Aorta (tissue), 5 donors: ENCODE measurements around the gene OR2AE1. TPM values are rescaled to one million over a fixed set of nuclear protein-coding genes. Genes with fewer than 3 reads are reported as not detected.

Experiments
- ATAC-seq: fragments of 200-7000 bp; cut with Tn5 transposase; one replicate; pipeline ENCODE4 v1.9.1; 2022; ENCODE audit warnings: moderate library complexity; ENCODE audit not compliant: low FRiP score
- DNase-seq, 2 donors: peaks; one replicate each; pipeline ENCODE4 v3.0.0-alpha.2; 2020
- H3K27ac ChIP-seq, 2 donors: one replicate each; pipeline ENCODE4 v1.5.1; 2013; ENCODE audit warnings: low read length in 2 of 2, mild to moderate bottlenecking in 2 of 2, moderate library complexity in 2 of 2, control low read depth in 1 of 2, inconsistent platforms in 1 of 2, low read depth in 1 of 2
- H3K27me3 ChIP-seq, 2 donors: one replicate each; pipeline ENCODE4 v1.6.1; 2013; ENCODE audit warnings: control low read depth in 1 of 2, low read length in 1 of 2, mild to moderate bottlenecking in 1 of 2, moderate library complexity in 1 of 2; ENCODE audit not compliant: insufficient read depth in 2 of 2, control insufficient read depth in 1 of 2
- H3K36me3 ChIP-seq, 2 donors: one replicate each; pipeline ENCODE4 v1.6.1; 2013; ENCODE audit warnings: control low read depth in 1 of 2, low read length in 1 of 2, mild to moderate bottlenecking in 1 of 2; ENCODE audit not compliant: insufficient read depth in 2 of 2, control insufficient read depth in 1 of 2
- H3K4me1 ChIP-seq, 2 donors: one replicate each; pipeline ENCODE4 v1.6.1; 2013; ENCODE audit warnings: low read length in 2 of 2, control low read depth in 1 of 2, mild to moderate bottlenecking in 1 of 2, moderate library complexity in 1 of 2; ENCODE audit not compliant: insufficient read depth in 2 of 2, control insufficient read depth in 1 of 2
- H3K4me3 ChIP-seq, 2 donors: one replicate each; pipeline ENCODE4 v1.5.1; 2013; ENCODE audit warnings: low read length in 2 of 2, control low read depth in 1 of 2, mild to moderate bottlenecking in 1 of 2
- H3K9me3 ChIP-seq: one replicate; pipeline ENCODE4 v1.6.1; 2013; ENCODE audit warnings: mild to moderate bottlenecking, low read length; ENCODE audit not compliant: control insufficient read depth
- WGBS, 2 donors: extraction: QIAGEN DNeasy Blood & Tissue Kit; methylation state at CpG; one replicate each; pipeline ENCODE4 v1.1.7; 2013; 5-methylcytosine and 5-hydroxymethylcytosine counted together
- intact Hi-C, 2 donors: fragments of 100-400 bp; cut with DNase I; formaldehyde crosslinking; loops; one replicate each; pipeline versions ENCODE4 v1.14.2 to v1.15.0; 2022
- polyA plus RNA-seq, 2 donors: library from polyadenylated mRNA; stranded (reverse); fragments of 200-250 nt; gene quantifications; one replicate each; pipeline ENCODE4 v1.2.3, GENCODE V29; 2013
- total RNA-seq, 2 donors: library from RNA; stranded (reverse); fragmentation: NEBNext Ultra II Directional; extraction: Animal tissue kit (Norgen Biotek cat#: 25700); gene quantifications; one replicate each; pipeline ENCODE4 v1.2.1, GENCODE V29; 2021
- donor health status: healthy with polysubstance abuse.
- donor health status: Bipolar disorder and iron deficiency.
- donor health status: DM: no; HTN: no; CAD: no.
- donor health status: DM: no; HTN: no; CAD: no.
- donor health status: DM: yes; HTN: yes; CAD: no.

The OR2AE1 gene
- total and polyA plus RNA-seq, 4 donors, result 0.36 TPM; not detected in 3

- H3K4me1 ChIP-seq, result no peaks in the 10 kb centered on the region
- intact Hi-C loops, result no loop called here
- DNase-seq (no peak), ATAC-seq (no peak)
- H3K4me3 ChIP-seq, result no peak overlapping the region
- H3K27me3 ChIP-seq, result no peaks in the 10 kb centered on the region
- no peaks in the 10 kb centered on the region for H3K9me3 ChIP-seq
- H3K36me3 ChIP-seq, result no peaks in the 10 kb centered on the region
- no peak overlapping the region for H3K27ac ChIP-seq
Observed at GRCh38 chr7:99831595-99831994, 45.2 kb downstream of the OR2AE1 start.

DNA sequence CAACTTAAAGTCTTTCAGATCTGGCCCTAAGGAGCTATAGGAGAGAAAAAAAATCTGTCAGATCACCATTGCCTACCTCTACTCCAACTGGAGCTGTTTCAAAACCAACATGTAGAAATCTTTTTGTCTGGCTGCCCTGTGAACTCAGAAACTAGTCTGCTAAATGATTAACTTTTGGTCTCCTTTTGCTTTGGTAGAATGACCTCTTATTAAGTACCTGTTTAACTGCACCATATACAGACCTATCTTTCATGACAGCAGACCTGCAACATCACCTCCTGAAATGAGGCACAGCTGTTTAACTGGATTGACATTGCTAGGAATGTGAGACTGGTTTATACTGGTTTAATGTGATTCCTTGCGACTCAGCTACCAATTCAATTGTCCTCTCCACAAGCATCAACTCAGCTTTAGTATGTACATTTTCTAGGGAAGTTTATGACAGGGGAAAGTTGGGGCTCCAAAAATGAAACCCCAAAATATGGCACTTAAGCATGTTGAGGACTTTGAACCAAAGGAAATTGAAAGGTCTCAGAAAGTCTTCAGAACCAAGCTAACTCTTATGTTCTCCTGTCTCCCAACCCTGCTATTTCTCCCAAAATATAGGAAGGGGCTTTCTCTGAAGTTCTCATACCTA lies 47.2 kb downstream of the OR2AE1 start:
- WGBS, 2 donors, result 90 to 94% methylated on average over 1 of the region's 1 CpG
- no peaks in the 10 kb centered on the region for H3K27me3 ChIP-seq
- H3K4me3 ChIP-seq, result no peak overlapping the region
- H3K9me3 ChIP-seq, result no peaks in the 10 kb centered on the region
- intact Hi-C loops, result no loop called here
- no peaks in the 10 kb centered on the region for H3K4me1 ChIP-seq
- no peak for DNase-seq
- no peak overlapping the region for H3K27ac ChIP-seq
- no peak for ATAC-seq
- no peaks in the 10 kb centered on the region for H3K36me3 ChIP-seq

GRCh38 chr7:99828811-99829210 lies 48.0 kb downstream of the OR2AE1 start:
- intact Hi-C loops, result no loop called here

GRCh38 chr7:99827040-99827778 lies 49.6 kb downstream of the OR2AE1 start:
- Histone ChIP-seq H3K27me3 (no peaks in the 10 kb centered on the region), H3K9me3 (no peaks in the 10 kb centered on the region), H3K27ac (no peak overlapping the region), H3K36me3 (no peaks in the 10 kb centered on the region), H3K4me3 (no peak overlapping the region), H3K4me1 (no peaks in the 10 kb centered on the region)
- no peak for DNase-seq
- ATAC-seq, result no peak
- intact Hi-C loops, result no loop called here
- WGBS, 2 donors, result 82 to 83% methylated on average over 2 of the region's 2 CpGs

More at GRCh38 chr7:99828811-99829210, 48.0 kb downstream of the OR2AE1 start:
- DNase-seq (no peak), ATAC-seq (no peak)
- Histone ChIP-seq H3K4me3 (no peak overlapping the region), H3K27me3 (no peaks in the 10 kb centered on the region), H3K36me3 (no peaks in the 10 kb centered on the region), H3K27ac (no peak overlapping the region), H3K9me3 (no peaks in the 10 kb centered on the region), H3K4me1 (no peaks in the 10 kb centered on the region)

Other genes starting within 250 kb of the OR2AE1 start
- gene CYP3A5, start 197.0 kb downstream of the OR2AE1 start, total RNA-seq, result 1 to 10 TPM in 1 of 2 donors, not detected in 1; 3.4 TPM
- 10 to 100 TPM in 1 of 2 donors, under 1 TPM in 1; 0.61 to 24.3 TPM for gene CYP3A5, start 197.0 kb downstream of the OR2AE1 start, polyA plus RNA-seq
- gene CYP3A7, start 141.8 kb downstream of the OR2AE1 start, total RNA-seq, result not detected
- under 1 TPM in 1 of 2 donors, not detected in 1; 0.05 TPM for gene CYP3A7, start 141.8 kb downstream of the OR2AE1 start, polyA plus RNA-seq
- not detected for gene CYP3A4, start 92.8 kb downstream of the OR2AE1 start, total RNA-seq
- 10 to 100 TPM in 1 of 2 donors, not detected in 1; 12.9 TPM for gene CYP3A4, start 92.8 kb downstream of the OR2AE1 start, polyA plus RNA-seq
- under 1 TPM in 1 of 2 donors, not detected in 1; 0.24 TPM for gene CYP3A43, start 49.0 kb downstream of the OR2AE1 start, total RNA-seq
- gene CYP3A43, start 49.0 kb downstream of the OR2AE1 start, polyA plus RNA-seq, result not detected
- gene TRIM4, start 42.5 kb upstream of the OR2AE1 start, total RNA-seq, result 10 to 100 TPM; 24.7 to 33.4 TPM
- 10 to 100 TPM; 16.4 to 20.3 TPM for gene TRIM4, start 42.5 kb upstream of the OR2AE1 start, polyA plus RNA-seq
- under 1 TPM in 1 of 2 donors, not detected in 1; 0.57 TPM for gene GJC3, start 52.6 kb upstream of the OR2AE1 start, total RNA-seq
- not detected for gene GJC3, start 52.6 kb upstream of the OR2AE1 start, polyA plus RNA-seq
- gene AZGP1, start 99.0 kb upstream of the OR2AE1 start, total RNA-seq, result 1 to 10 TPM in 1 of 2 donors, under 1 TPM in 1; 0.63 to 1.3 TPM
- 1 to 10 TPM in 1 of 2 donors, under 1 TPM in 1; 0.13 to 3.5 TPM for gene AZGP1, start 99.0 kb upstream of the OR2AE1 start, polyA plus RNA-seq
- gene ZKSCAN1, start 138.6 kb upstream of the OR2AE1 start, total RNA-seq, result 10 to 100 TPM; 57.9 to 80.9 TPM
- 10 to 100 TPM in 1 of 2 donors, 1 to 10 TPM in 1; 6.5 to 15.3 TPM for gene ZKSCAN1, start 138.6 kb upstream of the OR2AE1 start, polyA plus RNA-seq
- 10 to 100 TPM in 1 of 2 donors, 1 to 10 TPM in 1; 7.9 to 10.7 TPM for gene ZSCAN21, start 172.7 kb upstream of the OR2AE1 start, total RNA-seq
- gene ZSCAN21, start 172.7 kb upstream of the OR2AE1 start, polyA plus RNA-seq, result 10 to 100 TPM in 1 of 2 donors, 1 to 10 TPM in 1; 7.0 to 10.3 TPM
- 10 to 100 TPM; 22.0 to 26.7 TPM for gene ZNF3, start 204.7 kb upstream of the OR2AE1 start, total RNA-seq
- gene ZNF3, start 204.7 kb upstream of the OR2AE1 start, polyA plus RNA-seq, result 10 to 100 TPM in 1 of 2 donors, 1 to 10 TPM in 1; 6.3 to 24.1 TPM
- gene COPS6, start 211.9 kb upstream of the OR2AE1 start, total RNA-seq, result 10 to 100 TPM; 79.7 to 81.0 TPM
- 100 to 1,000 TPM in 1 of 2 donors, 10 to 100 TPM in 1; 73.9 to 132 TPM for gene COPS6, start 211.9 kb upstream of the OR2AE1 start, polyA plus RNA-seq
- 10 to 100 TPM; 27.1 to 45.8 TPM for gene MCM7, start 224.4 kb upstream of the OR2AE1 start, total RNA-seq
- gene MCM7, start 224.4 kb upstream of the OR2AE1 start, polyA plus RNA-seq, result 10 to 100 TPM; 47.2 to 90.8 TPM
- 10 to 100 TPM; 14.9 to 20.5 TPM for gene AP4M1, start 224.6 kb upstream of the OR2AE1 start, total RNA-seq
- gene AP4M1, start 224.6 kb upstream of the OR2AE1 start, polyA plus RNA-seq, result 10 to 100 TPM in 1 of 2 donors, 1 to 10 TPM in 1; 8.1 to 60.9 TPM
- gene TAF6, start 242.3 kb upstream of the OR2AE1 start, total RNA-seq, result 10 to 100 TPM; 31.7 to 38.7 TPM
- gene TAF6, start 242.3 kb upstream of the OR2AE1 start, polyA plus RNA-seq, result 10 to 100 TPM; 24.2 to 39.3 TPM
- gene CNPY4, start 242.6 kb upstream of the OR2AE1 start, total RNA-seq, result 10 to 100 TPM; 14.0 to 29.5 TPM
- gene CNPY4, start 242.6 kb upstream of the OR2AE1 start, polyA plus RNA-seq, result 10 to 100 TPM; 17.2 to 35.0 TPM
- 1 to 10 TPM; 1.8 to 1.9 TPM for gene MBLAC1, start 249.9 kb upstream of the OR2AE1 start, total RNA-seq
- 1 to 10 TPM; 1.4 to 2.3 TPM for gene MBLAC1, start 249.9 kb upstream of the OR2AE1 start, polyA plus RNA-seq